ENCODE measurements around the gene TGIF1. TPM values are rescaled to one million over a fixed set of nuclear protein-coding genes. Genes with fewer than 3 reads are reported as not detected.
"Not testable (repeated sequence)": the region's sequence is repeated elsewhere in the genome, so short reads cannot be mapped to it uniquely, and the experiment has no call there.

The TGIF1 gene
- total RNA-seq, 2 donors from 2014 or later, result 18.6 to 86.1 TPM

DNA sequence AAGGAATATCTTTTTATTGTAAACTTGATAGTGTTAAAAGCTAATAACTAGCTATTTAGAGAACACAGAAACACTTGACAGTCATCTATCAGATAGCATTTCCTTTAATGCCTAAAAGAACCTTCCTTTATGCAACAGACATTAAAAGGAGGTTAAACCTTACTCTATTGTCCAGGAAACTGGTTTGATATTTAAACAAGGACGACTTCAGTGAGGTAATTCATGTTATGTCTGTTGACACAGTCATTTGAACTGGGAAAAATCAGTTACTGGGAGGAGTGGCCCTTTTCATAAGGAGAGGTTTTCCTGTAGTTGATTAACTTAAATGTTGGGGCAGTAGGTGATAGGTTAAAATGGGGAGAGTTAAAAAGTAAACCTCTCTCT, 6.7 kb downstream of the TGIF1 start:
- no peak for ATAC-seq (replicated peaks)
- peaks cover 95% of the 10 kb centered on the region for H3K36me3 Mint-ChIP-seq (ENCODE audit: low read depth)
- H3K27ac Mint-ChIP-seq, result no peak overlapping the region
- H3K4me1 Mint-ChIP-seq, result peaks cover 44% of the 10 kb centered on the region
- H3K27me3 Mint-ChIP-seq, result no peaks in the 10 kb centered on the region
- H3K4me3 Mint-ChIP-seq, result peak overlapping the region; percentile 98
- no peaks in the 10 kb centered on the region for H3K9me3 Mint-ChIP-seq

DNA sequence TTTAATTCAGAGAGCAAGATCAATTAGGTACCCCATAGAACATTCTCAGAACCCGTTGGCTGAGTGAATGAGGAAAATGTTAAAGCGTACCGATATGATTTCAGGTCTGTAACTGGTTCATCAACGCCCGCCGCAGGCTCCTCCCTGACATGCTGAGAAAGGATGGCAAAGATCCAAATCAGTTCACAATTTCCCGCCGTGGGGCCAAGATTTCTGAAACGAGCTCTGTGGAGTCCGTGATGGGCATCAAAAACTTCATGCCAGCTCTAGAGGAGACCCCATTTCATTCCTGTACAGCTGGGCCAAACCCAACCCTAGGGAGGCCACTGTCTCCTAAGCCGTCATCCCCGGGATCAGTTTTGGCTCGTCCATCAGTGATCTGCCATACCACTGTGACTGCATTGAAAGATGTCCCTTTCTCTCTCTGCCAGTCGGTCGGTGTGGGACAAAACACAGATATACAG, 7.3 kb downstream of the TGIF1 start:
- Mint-ChIP-seq H3K4me1 (peaks cover 44% of the 10 kb centered on the region), H3K9me3 (no peaks in the 10 kb centered on the region), H3K27me3 (no peaks in the 10 kb centered on the region), H3K4me3 (peak overlapping the region; percentile 98), H3K27ac (peak overlapping the region; percentile 88), H3K36me3 (ENCODE audit: low read depth) (peaks cover 97% of the 10 kb centered on the region)
- no peak for ATAC-seq (replicated peaks)

DNA sequence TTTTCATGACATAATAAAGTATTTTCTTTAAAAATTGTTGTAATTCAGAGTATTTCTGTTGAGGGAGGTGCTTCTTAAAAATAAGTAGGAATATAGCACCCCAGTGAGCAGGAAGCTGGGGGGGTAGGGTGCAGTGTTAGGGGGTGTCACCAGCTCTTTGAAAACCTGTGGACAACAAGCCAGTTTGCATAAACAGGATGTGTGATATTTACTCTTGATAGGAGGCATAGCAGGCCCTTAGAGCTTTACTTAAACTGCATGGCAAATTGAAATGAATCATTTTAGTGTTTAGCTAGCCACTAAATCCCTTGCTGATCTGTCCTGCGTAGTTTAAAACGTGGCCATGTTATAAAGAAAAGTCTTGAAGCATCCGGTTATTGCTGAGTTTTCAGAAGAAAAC, 8.4 kb downstream of the TGIF1 start:
- Mint-ChIP-seq H3K4me3 (peak overlapping the region; percentile 98), H3K4me1 (peaks cover 44% of the 10 kb centered on the region), H3K27me3 (no peaks in the 10 kb centered on the region), H3K36me3 (ENCODE audit: low read depth) (peaks cover 87% of the 10 kb centered on the region), H3K9me3 (no peaks in the 10 kb centered on the region), H3K27ac (peak overlapping the region; percentile 88)
- ATAC-seq (replicated peaks), result peak; percentile 14

- Mint-ChIP-seq H3K4me3 (peak overlapping the region; percentile 98), H3K36me3 (ENCODE audit: low read depth) (peaks cover 78% of the 10 kb centered on the region), H3K9me3 (no peaks in the 10 kb centered on the region), H3K27ac (peak overlapping the region; percentile 88), H3K4me1 (peaks cover 44% of the 10 kb centered on the region), H3K27me3 (no peaks in the 10 kb centered on the region)
- ATAC-seq (replicated peaks), result peak; percentile 85
These were observed 9.2 kb downstream of the TGIF1 start for GRCh38 chr18:3458952-3459853.

GRCh38 chr18:3460823-3461398, 10.9 kb downstream of the TGIF1 start:
- H3K4me3 Mint-ChIP-seq, result peak overlapping the region; percentile 11
- H3K27ac Mint-ChIP-seq, result no peak overlapping the region
- H3K9me3 Mint-ChIP-seq, result no peaks in the 10 kb centered on the region
- no peak for ATAC-seq (replicated peaks)
- H3K27me3 Mint-ChIP-seq, result no peaks in the 10 kb centered on the region
- peaks cover 61% of the 10 kb centered on the region for H3K36me3 Mint-ChIP-seq (ENCODE audit: low read depth)
- peaks cover 35% of the 10 kb centered on the region for H3K4me1 Mint-ChIP-seq

GRCh38 chr18:3461704-3462103, 11.7 kb downstream of the TGIF1 start:
- peaks cover 37% of the 10 kb centered on the region for H3K4me1 Mint-ChIP-seq
- H3K36me3 Mint-ChIP-seq (ENCODE audit: low read depth), result peaks cover 53% of the 10 kb centered on the region
- ATAC-seq (replicated peaks), result no peak
- H3K27me3 Mint-ChIP-seq, result no peaks in the 10 kb centered on the region
- H3K27ac Mint-ChIP-seq, result no peak overlapping the region
- no peak overlapping the region for H3K4me3 Mint-ChIP-seq
- H3K9me3 Mint-ChIP-seq, result no peaks in the 10 kb centered on the region

- Mint-ChIP-seq H3K27me3 (no peaks in the 10 kb centered on the region), H3K36me3 (ENCODE audit: low read depth) (peaks cover 40% of the 10 kb centered on the region), H3K9me3 (no peaks in the 10 kb centered on the region), H3K4me1 (peaks cover 30% of the 10 kb centered on the region), H3K27ac (peak overlapping the region; percentile 50), H3K4me3 (no peak overlapping the region)
- ATAC-seq (replicated peaks), result no peak
These were observed 13.1 kb downstream of the TGIF1 start for GRCh38 chr18:3463051-3463450.

GRCh38 chr18:3466045-3466444, 16.1 kb downstream of the TGIF1 start:
- no peak for ATAC-seq (replicated peaks)
- peaks cover 14% of the 10 kb centered on the region for H3K36me3 Mint-ChIP-seq (ENCODE audit: low read depth)
- H3K27me3 Mint-ChIP-seq, result no peaks in the 10 kb centered on the region
- no peaks in the 10 kb centered on the region for H3K9me3 Mint-ChIP-seq
- H3K4me3 Mint-ChIP-seq, result peak overlapping the region; percentile 39
- no peak overlapping the region for H3K27ac Mint-ChIP-seq
- H3K4me1 Mint-ChIP-seq, result peaks cover 13% of the 10 kb centered on the region

DNA sequence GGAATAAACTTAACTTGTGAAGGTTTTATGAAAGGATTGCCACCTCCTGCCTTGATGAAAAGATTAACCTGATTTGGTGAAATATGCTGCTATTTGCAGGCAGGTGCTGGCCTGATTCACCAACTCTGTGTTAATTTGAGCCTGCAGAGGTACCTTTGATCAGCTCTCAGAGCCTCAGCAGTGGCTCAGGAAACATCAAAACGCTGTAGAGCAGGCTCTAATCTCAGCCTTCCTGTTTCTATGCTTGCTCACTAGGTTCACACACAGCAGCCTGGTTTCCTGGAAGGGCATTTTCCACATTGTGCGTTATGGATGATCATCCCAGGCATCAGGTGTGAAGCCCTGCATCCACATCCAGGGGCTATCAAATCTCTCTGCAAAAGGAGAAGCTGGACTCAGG, 16.9 kb downstream of the TGIF1 start:
- ATAC-seq (replicated peaks), result peak; percentile 29
- Mint-ChIP-seq H3K4me1 (peaks cover 13% of the 10 kb centered on the region), H3K36me3 (ENCODE audit: low read depth) (peaks cover 5% of the 10 kb centered on the region), H3K27me3 (no peaks in the 10 kb centered on the region), H3K27ac (no peak overlapping the region), H3K4me3 (peak overlapping the region; percentile 39), H3K9me3 (no peaks in the 10 kb centered on the region)

DNA sequence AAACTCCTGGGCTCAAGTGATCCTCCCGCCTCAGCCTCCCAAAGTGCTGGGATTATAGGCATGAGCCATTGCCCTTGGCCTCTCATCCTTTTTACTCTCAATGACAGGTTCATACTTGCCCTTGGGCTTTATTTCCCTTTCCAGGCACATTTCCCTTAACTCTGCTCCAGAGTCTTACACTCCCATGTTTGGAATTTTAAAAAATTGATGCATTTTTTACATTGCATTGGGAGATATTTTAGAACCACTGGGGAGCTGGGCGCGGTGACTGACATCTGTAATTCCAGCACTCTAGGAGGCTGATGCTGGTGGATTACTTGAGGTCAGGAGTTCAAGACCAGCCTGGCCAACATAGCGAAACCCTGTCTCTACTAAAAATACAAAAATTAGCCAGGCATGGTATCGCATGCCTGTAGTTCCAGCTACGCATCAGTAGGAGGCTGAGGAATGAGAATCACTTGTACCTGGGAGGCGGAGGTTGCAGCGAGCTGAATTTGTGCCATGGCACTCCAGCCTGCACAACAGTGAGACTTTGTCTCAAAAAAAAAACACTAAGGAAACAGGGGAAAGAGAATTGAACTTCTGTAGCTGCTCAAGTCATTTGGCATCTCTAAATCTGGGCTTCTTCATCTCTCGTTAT, 18.2 kb downstream of the TGIF1 start:
- H3K4me1 Mint-ChIP-seq, result peaks cover 17% of the 10 kb centered on the region
- H3K36me3 Mint-ChIP-seq (ENCODE audit: low read depth), result no peaks in the 10 kb centered on the region
- H3K27me3 Mint-ChIP-seq, result no peaks in the 10 kb centered on the region

DNA sequence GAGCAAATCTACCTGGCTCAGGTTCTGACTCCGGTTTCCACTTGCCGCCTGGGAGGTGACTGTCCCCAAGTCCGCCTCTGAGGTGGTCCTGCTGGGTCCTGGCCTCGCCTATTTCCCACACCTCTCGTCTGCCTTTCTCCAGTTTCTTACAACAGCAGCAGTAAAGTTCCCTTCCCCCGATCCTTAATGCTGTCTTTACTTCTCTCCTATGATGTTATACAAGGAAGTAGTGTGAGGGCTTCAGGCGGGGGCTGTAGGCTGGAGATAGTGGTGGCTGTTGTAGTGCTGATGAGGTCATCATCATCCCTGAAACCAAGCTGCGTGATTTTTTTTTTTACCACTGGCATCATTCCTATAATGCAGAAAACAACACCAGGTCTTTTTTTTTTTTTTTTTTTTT, 18.9 kb downstream of the TGIF1 start:
- peaks cover 19% of the 10 kb centered on the region for H3K4me1 Mint-ChIP-seq
- no peaks in the 10 kb centered on the region for H3K9me3 Mint-ChIP-seq
- H3K27ac Mint-ChIP-seq, result no peak overlapping the region
- H3K4me3 Mint-ChIP-seq, result no peak overlapping the region
- H3K36me3 Mint-ChIP-seq (ENCODE audit: low read depth), result no peaks in the 10 kb centered on the region
- no peak for ATAC-seq (replicated peaks)
- no peaks in the 10 kb centered on the region for H3K27me3 Mint-ChIP-seq

More for the DNA sequence above, 18.2 kb downstream of the TGIF1 start:
- H3K4me3 Mint-ChIP-seq, result no peak overlapping the region
- no peaks in the 10 kb centered on the region for H3K9me3 Mint-ChIP-seq
- no peak overlapping the region for H3K27ac Mint-ChIP-seq
- no peak for ATAC-seq (replicated peaks)

DNA sequence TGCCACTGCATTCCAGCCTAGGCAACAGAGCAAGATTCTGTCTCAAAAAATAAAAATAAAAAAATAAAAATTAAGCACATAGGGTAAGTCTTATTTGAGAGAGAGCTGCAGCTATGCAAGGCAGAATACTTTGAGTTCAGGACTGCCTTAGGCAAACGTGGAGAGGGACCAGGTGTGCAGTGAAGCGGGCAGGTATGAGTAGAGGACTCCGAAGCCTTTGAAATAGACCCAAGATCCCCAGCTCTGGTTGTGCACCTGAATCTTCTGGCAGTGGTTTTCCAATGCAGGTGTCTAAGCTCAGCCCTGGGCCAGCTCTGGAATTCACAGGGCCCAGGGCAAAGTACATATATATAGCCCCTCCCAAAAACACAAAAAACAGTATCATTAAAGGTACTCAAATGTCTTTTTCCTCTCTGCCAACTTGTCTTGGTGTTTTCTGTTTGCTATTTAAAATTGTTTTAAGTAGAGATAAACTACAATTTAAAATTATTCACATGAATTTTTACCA, 21.2 kb downstream of the TGIF1 start:
- H3K36me3 Mint-ChIP-seq (ENCODE audit: low read depth), result no peaks in the 10 kb centered on the region
- ATAC-seq (replicated peaks), result no peak
- H3K27me3 Mint-ChIP-seq, result no peaks in the 10 kb centered on the region

DNA sequence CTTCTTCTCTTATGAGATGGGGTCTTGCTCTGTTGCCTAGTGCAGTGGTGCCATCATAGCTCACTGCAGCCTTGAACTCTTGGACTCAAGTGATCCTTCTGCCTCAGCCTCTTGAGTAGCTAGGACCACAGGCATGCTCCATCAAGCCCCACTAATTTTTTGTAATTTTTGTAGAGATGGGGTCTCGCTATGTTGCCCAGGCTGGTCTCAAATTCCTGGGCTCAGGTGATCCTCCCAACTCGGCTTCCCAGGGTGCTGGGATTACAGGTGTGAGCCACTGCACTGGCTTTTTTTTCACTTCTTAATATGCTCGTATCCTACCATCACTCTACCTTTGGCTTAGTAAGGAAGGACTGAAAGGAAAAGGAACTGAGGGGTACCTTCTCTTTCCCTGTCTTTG, 22.1 kb downstream of the TGIF1 start:
- H3K4me1 Mint-ChIP-seq; ATAC-seq (replicated peaks); H3K36me3 Mint-ChIP-seq (ENCODE audit: low read depth); H3K27me3 Mint-ChIP-seq; H3K4me3 Mint-ChIP-seq; H3K27ac Mint-ChIP-seq; H3K9me3 Mint-ChIP-seq: not testable (repeated sequence)

More for the DNA sequence above, 21.2 kb downstream of the TGIF1 start:
- H3K4me3 Mint-ChIP-seq, result no peak overlapping the region
- H3K9me3 Mint-ChIP-seq, result peaks cover 4% of the 10 kb centered on the region
- H3K4me1 Mint-ChIP-seq, result peaks cover 15% of the 10 kb centered on the region
- no peak overlapping the region for H3K27ac Mint-ChIP-seq

DNA sequence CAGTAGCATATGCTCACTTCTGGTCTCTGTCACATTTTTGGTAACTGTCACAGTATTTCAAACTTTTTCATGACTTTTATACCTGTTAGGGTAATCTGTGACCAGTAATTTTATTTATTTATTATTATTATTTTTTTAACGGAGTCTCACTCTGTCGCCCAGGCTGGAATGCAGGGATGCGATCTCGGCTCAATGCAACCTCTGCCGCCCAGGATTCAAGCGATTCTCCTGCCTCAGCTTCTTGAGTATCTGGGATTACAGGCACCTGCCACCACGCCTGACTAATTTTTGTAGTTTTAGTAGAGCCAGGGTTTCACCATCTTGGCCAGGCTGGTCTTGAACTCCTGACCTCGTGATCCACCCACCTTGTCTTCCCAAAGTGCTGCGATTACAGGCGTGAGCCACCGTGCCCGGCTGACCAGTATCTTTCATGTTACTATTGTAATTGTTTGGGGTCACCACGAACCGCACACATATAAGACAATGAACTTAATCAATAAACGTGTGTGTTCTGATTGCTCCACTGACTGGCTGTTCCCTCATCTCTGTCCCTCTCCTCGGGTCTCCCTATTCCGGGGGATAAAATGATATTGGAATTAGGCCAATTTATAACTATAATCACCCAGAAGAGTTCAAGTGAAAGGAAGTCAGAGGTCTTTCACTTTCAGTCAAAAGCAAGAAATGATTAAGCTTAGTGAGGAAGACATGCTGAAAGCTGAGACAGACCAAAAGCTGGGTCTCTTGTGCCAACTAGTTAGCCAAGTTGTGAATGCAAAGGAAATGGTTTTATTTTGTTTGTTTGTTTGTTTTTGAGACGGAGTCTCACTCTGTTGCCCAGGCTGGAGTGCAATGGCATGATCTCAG, 22.9 kb downstream of the TGIF1 start:
- peak overlapping the region; percentile 70 for H3K4me3 Mint-ChIP-seq
- ATAC-seq (replicated peaks), result peak; percentile 98
- H3K4me1 Mint-ChIP-seq, result peaks cover 5% of the 10 kb centered on the region
- peak overlapping the region; percentile 82 for H3K27ac Mint-ChIP-seq
- H3K27me3 Mint-ChIP-seq, result no peaks in the 10 kb centered on the region
- H3K36me3 Mint-ChIP-seq (ENCODE audit: low read depth), result no peaks in the 10 kb centered on the region
- H3K9me3 Mint-ChIP-seq, result peaks cover 4% of the 10 kb centered on the region
